ENCODE measurements around the gene GOLPH3L.
A peak's percentile ranks its signal among the peaks of the same experiment; 100 is the strongest.
"Not testable (repeated sequence)": the region's sequence is repeated elsewhere in the genome, so short reads cannot be mapped to it uniquely, and the experiment has no call there.

Gene GOLPH3L

GRCh38 chr1:150654635-150655034, 42.3 kb downstream of the GOLPH3L start:
- DNase-seq, result not testable (repeated sequence)

DNA sequence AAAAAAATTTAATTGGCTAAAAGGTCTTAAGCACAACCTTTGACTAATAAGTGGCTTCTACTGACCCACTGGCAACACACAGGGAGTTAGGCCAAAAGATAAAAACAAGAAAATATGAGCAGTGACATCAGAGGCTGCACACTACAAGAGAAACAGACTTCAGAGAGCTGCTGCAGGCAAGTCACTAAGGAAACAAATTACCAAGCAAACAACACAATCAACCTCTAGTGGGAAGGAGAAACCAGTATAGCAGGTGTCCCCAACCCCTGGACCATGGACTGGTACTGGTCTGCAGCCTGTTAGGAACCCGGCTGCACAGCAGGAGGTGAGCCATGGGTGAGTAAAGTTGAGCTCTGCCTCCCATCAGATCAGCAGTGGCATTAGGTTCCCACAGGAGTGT, 46.8 kb downstream of the GOLPH3L start:
- DNase-seq, result no peak

- DNase-seq, result no peak
Measured at GRCh38 chr1:150649441-150650075, 47.4 kb downstream of the GOLPH3L start.

- no peak for DNase-seq
Measured at GRCh38 chr1:150642296-150642695, 54.7 kb downstream of the GOLPH3L start.

DNA sequence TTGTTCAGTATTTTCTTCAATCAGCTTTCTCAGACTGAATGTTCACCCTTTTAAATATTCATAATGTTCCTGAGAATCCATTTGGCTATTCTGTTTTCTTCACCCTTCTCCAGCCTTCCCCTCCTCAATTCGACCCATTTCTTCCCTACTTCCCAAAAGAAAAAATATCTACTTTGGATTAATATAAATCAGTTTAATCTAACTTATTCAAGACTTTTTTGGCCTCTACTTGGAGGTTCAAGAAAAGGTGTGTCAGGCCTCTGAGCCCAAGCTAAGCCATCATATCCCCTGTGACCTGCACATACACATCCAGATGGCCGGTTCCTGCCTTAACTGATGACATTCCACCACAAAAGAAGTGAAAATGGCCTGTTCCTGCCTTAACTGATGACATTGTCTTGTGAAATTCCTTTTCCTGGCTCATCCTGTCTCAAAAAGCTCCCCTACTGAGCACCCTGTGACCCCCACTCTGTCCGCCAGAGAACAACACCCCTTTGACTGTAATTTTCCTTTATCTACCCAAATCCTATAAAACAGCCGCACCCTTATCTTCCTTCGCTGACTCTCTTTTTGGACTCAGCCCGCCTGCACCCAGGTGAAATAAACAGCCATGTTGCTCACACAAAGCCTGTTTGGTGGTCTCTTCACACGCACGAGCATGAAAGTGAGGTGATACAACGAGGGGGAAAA, 55.7 kb downstream of the GOLPH3L start:
- not testable (repeated sequence) for DNase-seq

DNA sequence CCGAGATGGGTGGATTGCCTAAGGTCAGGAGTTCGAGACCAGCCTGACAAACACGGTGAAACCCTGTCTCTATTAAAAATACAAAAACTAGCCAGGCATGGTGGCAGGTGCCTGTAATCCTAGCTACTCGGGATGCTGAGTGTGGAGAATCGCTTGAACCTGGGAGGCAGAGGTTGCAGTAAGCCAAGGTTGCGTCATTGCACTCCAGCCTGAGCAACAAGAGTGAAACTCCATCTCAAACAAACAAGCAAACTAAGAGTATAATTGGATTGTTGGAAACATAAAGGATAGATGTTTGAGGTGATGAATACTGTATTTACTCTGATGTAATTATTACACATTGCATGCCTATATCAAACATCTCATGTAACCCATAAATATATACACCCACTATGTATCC, 58.5 kb downstream of the GOLPH3L start:
- not testable (repeated sequence) for DNase-seq

DNA sequence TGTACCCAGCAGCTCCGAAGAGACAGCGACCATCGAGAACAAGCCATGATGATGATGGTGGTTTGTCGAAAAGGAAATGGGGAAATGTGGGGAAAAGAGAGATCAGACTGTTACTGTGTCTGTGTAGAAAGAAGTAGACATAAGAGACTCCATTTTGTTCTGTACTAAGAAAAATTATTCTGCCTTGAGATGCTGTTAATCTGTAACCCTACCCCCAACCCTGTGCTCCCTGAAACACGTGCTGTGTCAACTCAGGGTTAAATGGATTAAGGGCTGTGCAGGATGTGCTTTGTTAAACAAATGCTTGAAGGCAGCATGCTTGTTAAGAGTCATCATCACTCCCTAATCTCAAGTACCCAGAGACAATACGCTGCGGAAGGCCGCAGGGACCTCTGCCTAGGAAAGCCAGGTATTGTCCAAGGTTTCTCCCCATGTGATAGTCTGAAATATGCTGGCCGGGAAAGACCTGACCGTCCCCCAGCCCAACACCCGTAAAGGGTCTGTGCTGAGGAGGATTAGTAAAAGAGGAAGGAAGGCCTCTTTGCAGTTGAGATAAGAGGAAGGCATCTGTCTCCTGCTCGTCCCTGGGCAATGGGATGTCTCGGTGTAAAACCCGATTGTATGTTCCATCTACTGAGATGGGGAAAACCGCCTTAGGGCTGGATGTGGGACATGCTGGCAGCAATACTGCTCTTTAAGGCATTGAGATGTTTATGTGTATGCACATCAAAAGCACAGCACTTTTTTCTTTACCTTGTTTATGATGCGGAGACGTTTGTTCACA, 61.9 kb downstream of the GOLPH3L start:
- not testable (repeated sequence) for DNase-seq

DNA sequence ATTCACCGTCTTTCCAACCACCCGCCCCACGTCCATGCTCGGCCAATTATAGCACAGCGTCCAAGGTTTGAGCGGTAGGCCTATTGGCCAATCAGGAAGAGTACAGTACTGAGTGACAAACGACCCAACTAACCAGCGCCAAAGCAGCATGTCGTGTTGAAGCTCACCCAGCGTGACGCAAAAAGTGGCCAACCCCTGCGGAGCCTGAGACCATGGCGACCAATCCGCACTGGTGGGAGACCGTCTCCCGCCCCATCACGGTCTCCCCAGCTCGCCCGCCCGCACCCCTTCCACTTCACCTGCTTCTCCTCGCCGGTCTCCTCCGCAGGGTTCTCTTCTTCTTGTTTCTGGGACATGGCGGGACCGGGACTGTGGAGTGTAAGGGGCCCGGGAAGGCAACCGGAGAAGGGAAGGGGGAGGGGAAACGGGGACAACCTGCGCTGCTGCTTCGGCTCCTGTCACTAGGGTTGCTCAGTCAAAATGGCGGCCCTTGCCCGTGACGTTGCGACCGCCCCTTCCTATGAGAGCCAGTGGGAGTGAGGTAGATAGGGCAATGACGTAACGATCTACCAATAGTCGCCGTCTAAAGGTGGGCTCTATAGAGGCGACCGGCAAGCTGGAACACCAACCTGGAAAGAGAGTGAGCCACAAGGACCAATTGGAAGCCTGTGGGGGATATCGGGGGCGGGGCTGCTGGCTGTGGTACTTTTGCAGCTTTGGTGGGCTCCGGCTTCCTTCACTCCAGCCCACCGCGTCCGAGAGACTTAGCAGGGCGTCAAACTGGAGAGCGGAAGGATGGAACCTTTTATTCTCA, 67.6 kb downstream of the GOLPH3L start, which contains the start of gene ENSA:
ENSA (minus strand) TSS at position 498 of the 814 bp plus-strand sequence; CDS start at position 356, 142 bp downstream.
- peak; percentile 98 for DNase-seq

GRCh38 chr1:150628766-150629114, 68.2 kb downstream of the GOLPH3L start:
- DNase-seq, result no peak

DNA sequence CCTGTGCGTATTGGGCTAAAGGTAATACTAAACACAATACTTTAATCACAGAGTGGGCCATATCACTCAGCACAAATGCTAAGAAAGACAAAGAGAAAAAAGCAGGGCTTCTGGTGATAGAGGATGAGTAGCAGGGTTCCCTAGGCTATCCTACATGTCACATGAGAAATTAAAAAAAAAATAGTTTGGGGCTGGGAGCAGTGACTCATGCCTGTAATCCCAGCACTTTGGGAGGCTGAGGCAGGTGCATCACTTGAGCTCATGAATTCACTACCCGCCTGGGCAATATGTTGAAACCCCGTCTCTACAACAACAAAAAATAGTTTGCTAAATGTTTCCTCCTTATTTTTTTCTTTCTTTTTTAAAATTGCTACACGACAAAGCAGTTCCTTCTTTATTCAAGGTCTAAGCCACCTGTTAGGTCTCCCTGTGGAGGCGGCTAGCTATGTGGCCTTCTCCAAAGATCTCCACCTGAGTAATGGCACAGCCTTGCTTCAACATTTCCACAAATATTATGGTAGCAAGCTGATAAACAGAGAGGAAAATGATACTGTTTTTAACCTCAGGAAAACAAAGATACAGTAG, 69.0 kb downstream of the GOLPH3L start:
- no peak for DNase-seq

DNA sequence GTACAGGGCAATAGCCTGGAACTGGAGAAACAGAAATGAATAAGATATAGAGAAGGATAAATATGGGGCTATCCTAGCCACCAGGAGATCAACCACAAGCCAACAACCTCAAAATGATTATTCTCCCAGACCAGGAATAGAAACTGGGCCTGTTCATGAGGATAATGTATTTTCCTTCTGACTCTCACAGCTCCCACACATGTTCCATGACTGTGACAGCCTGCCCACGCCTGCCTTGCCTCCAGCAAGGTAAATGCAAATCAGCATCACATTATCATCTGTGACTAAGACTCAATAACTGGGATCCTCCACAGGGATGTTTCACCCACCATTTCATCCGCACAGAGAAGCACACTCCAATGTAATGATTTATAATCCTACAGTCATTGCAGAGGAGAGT, 70.8 kb downstream of the GOLPH3L start:
- DNase-seq, result no peak

- not testable (repeated sequence) for DNase-seq
Measured at GRCh38 chr1:150624546-150624945, 72.4 kb downstream of the GOLPH3L start.

DNA sequence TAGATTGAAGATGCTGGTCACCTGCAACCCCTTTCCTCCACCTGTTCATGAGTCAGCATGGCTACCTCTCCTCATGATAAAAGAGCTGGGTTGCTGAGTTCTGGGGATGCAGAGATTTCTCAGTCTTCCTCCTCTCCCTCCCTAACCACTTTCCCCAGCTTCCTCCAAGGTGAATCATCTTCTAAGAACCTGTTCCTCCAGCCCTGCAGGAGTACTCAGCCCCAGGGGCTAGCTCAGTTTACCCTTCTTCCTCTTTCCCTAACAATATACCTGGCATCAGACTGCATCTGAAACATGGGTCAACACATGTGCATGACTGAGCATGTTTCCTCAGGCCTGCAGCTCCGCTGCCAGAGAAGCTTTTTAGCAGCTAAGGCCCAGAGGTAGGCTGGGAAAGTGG, 72.8 kb downstream of the GOLPH3L start:
- DNase-seq, result not testable (repeated sequence)

- DNase-seq, result no peak
Measured at GRCh38 chr1:150622303-150622975, 74.5 kb downstream of the GOLPH3L start.

DNA sequence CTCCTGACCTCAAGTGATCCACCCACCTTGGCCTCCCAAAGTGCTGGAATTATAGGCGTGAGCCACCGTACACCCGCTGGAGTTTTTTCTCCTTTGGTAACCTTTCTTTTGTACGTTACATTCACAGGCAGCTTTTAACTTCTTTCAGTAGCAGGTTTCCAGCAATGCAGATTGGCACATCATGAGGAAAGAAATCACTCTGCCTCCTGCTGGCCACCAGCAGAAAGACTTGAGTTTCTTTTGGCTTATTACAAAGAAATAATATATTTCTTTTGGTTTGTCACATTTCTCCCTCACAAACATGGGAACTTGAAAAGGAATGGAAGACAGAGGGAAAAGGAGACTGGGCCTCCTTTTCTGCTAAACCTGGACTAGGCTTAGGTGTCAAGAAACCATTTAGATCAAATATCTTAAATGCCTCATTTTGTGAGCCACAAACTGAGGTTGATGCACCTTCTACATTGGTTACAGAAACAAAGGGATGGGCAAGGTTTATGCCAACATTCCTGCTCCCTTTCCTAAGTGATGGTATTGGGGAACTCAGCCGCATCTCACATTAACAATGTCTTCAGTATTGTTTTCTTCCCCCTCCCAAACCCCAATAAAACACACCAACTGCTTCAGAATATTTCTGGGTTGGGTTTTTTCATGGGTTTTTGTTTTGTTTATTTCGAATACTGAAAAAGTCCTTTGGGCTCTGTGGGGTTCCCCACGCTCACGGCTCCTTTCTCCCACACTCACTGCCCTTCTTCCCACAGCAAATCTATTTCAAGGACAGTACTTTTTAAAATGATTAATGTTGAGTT, 75.3 kb downstream of the GOLPH3L start:
- DNase-seq, result no peak

DNA sequence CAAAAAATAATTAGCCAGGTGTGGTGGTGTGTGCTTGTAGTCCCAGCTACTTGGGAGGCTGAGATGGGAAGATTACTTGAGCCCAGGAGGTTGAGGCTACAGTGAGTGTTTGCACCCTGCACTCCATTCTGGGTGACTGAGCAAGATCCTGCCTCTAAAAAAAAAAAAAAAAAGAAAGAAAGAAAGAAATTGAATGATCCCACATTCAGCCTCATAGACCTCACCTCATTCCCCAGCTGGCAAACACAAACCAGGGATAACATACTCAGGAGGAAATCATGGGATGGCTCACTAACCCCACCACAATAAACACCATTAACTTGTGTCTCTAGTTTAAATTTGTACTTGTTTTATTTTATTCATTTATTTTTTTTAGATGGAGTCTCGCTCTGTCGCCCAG, 76.0 kb downstream of the GOLPH3L start:
- no peak for DNase-seq

- no peak for DNase-seq
Measured at GRCh38 chr1:150619576-150620509, 77.1 kb downstream of the GOLPH3L start.

GRCh38 chr1:150615346-150616201, 81.4 kb downstream of the GOLPH3L start:
- DNase-seq, result no peak
